Inferior parietal cortex (tissue), 1 donor: ENCODE results near the gene ZNF783.
"Not testable (repeated sequence)": the region's sequence is repeated elsewhere in the genome, so short reads cannot be mapped to it uniquely, and the experiment has no call there.

Experiments used
- DNase-seq: peaks from one replicate; pipeline ENCODE4 v3.0.0-alpha.2; 2016; ENCODE audit errors: extremely low spot score

The ZNF783 gene

DNA sequence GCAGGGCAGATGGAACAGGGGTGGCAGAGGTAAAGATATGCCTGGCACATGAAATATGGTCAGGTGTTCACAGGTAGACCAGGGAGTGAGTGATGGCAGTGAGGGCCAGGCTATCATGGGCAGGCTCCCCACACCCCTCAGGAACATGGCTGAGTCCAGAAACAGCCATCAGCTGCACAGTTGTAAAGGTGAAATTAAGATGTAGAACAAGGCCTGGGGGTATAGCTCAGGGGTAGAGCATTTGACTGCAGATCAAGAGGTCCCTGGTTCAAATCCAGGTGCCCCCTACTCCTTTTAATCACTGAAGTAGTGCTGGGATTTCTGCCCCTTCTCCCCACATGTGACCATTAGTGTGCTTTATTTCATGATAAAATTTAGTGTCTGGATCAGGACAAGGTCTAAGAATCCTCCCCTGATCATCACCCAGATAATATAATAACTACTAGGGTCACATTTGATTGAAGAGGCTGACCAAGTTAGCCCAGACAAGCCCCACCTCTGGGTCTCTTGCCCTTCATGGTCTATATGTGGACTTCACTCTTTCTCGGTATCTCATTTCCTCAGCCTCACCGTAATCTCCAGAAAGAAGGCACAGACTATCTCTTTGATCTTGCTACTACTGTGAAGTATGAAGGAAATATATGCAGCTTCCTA, 69.0 kb downstream of the ZNF783 start:
- DNase-seq = no peak

- DNase-seq = not testable (repeated sequence)
Measured at GRCh38 chr7:149332602-149333320, 70.8 kb downstream of the ZNF783 start.

DNA sequence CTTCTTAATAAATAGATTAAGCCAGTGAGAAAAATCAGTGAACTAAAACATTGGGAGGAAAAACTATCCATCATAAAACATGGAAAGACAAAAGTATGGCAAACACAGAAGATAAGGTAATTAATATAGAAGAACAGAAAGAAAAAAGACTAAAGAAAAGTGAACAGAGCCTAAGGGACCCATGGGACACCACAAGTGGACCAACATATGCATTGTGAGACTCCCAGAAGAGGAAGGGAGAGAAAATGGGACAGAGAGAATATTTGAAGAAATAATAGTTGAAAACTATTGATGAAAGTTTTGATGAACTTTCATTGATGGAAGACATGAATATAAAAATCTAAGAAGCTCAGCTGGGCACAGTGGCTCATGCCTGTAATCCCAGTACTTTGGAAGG, 71.3 kb downstream of the ZNF783 start:
- no peak for DNase-seq

DNA sequence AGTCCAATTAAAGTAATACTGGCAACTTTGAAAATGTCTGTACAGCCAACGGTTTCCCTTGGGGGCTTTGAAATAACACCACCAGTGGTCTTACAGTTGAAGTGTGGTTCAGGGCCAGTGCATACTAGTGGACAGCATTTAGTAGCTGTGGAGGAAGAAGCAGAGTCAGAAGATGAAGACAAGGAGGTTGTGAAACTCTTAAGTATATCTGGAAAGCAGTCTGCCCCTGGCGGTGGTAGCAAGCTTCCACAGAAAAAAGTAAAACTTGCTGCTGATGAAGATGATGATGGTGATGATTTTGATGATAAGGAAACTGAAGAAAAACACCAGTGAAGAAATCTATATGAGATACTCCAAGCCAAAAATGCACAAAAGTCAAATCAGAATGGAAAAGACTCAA, 72.2 kb downstream of the ZNF783 start:
- no peak for DNase-seq
